DND-41 (cell line): ENCODE measurements around the gene SPINK6.

Experiments used
- CTCF ChIP-seq: IDR thresholded peaks from 2 replicates; pipeline ENCODE4 v1.5.1; 2012; ENCODE audit warnings: borderline replicate concordance, low read length, moderate library complexity, mild to moderate bottlenecking; ENCODE audit not compliant: poor library complexity, severe bottlenecking; ENCODE audit errors: extremely low read depth
- EZH2 ChIP-seq: IDR thresholded peaks from 3 replicates; pipeline ENCODE4 v1.6.1; 2012; ENCODE audit warnings: borderline replicate concordance, low read depth, mild to moderate bottlenecking, moderate library complexity, low read length, inconsistent platforms; ENCODE audit not compliant: severe bottlenecking

GRCh38 chr5:148229840-148230239, 27.0 kb downstream of the SPINK6 start:
- TF ChIP-seq CTCF = no peak
- no peak for TF ChIP-seq EZH2
